ENCODE data around the gene SCAMP5.

SCAMP5 gene

GRCh38 chr15:74995182-74995778 is at the start of gene SCAMP5:
Gene SCAMP5, plus strand, starts transcription at chr15:74995563. Its CDS starts 16,277 bp downstream, at chr15:75011840.
- Mint-ChIP-seq H3K36me3 (ENCODE audit: low read depth) (no peaks in the 10 kb centered on the region), H3K4me1 (ENCODE audit: low read depth) (peaks cover 23% of the 10 kb centered on the region), H3K27me3 (peaks cover 45% of the 10 kb centered on the region), H3K27ac (no peak within 1 kb of the TSS), H3K9me3 (no peaks in the 10 kb centered on the region), H3K4me3 (peak within 1 kb of the TSS; percentile 53)
- intact Hi-C loops (cut with micrococcal nuclease), result loop anchor here (1.0 kb wide), 1 partner anchor 28 kb away; the partner anchor contains the start of gene PPCDC

GRCh38 chr15:74950078-74950908 is 45.1 kb upstream of the SCAMP5 start:
- intact Hi-C loops (cut with micrococcal nuclease), result loop anchor here (5.0 to 10.0 kb wide), 3 partner anchors 75 to 313 kb away; partner anchors contain the start of gene PPCDC
- no peak overlapping the region for H3K27ac Mint-ChIP-seq
- peaks cover 21% of the 10 kb centered on the region for H3K4me1 Mint-ChIP-seq (ENCODE audit: low read depth)
- peaks cover 6% of the 10 kb centered on the region for H3K27me3 Mint-ChIP-seq
- no peaks in the 10 kb centered on the region for H3K36me3 Mint-ChIP-seq (ENCODE audit: low read depth)
- no peak overlapping the region for H3K4me3 Mint-ChIP-seq
- no peaks in the 10 kb centered on the region for H3K9me3 Mint-ChIP-seq

GRCh38 chr15:74951006-74951405 is 44.4 kb upstream of the SCAMP5 start:
- Mint-ChIP-seq H3K27me3 (peaks cover 13% of the 10 kb centered on the region), H3K36me3 (ENCODE audit: low read depth) (no peaks in the 10 kb centered on the region), H3K27ac (no peak overlapping the region)

GRCh38 chr15:74954515-74954914 is 40.8 kb upstream of the SCAMP5 start:
- peak overlapping the region; percentile 74 for H3K4me3 Mint-ChIP-seq
- H3K4me1 Mint-ChIP-seq (ENCODE audit: low read depth), result peaks cover 52% of the 10 kb centered on the region
- peaks cover 40% of the 10 kb centered on the region for H3K27me3 Mint-ChIP-seq
- no peak overlapping the region for H3K27ac Mint-ChIP-seq
- H3K9me3 Mint-ChIP-seq, result no peaks in the 10 kb centered on the region
- intact Hi-C loops (cut with micrococcal nuclease), result loop anchor here (5.0 to 10.0 kb wide), 3 partner anchors 70 to 317 kb away; partner anchors contain the start of gene PPCDC
- H3K36me3 Mint-ChIP-seq (ENCODE audit: low read depth), result no peaks in the 10 kb centered on the region

More at GRCh38 chr15:74951006-74951405, 44.4 kb upstream of the SCAMP5 start:
- Mint-ChIP-seq H3K4me3 (no peak overlapping the region), H3K9me3 (no peaks in the 10 kb centered on the region), H3K4me1 (ENCODE audit: low read depth) (peaks cover 28% of the 10 kb centered on the region)
- intact Hi-C loops (cut with micrococcal nuclease), result loop anchor here (5.0 to 10.0 kb wide), 3 partner anchors 74 to 314 kb away; partner anchors contain the start of gene PPCDC

- Mint-ChIP-seq H3K4me1 (ENCODE audit: low read depth) (peaks cover 54% of the 10 kb centered on the region), H3K4me3 (peak overlapping the region; percentile 74), H3K27me3 (peaks cover 45% of the 10 kb centered on the region), H3K27ac (peak overlapping the region; percentile 71), H3K9me3 (no peaks in the 10 kb centered on the region), H3K36me3 (ENCODE audit: low read depth) (no peaks in the 10 kb centered on the region)
- intact Hi-C loops (cut with micrococcal nuclease), result loop anchor here (10.0 kb wide), 1 partner anchor 70 kb away; the partner anchor contains the start of gene PPCDC
These were observed 40.3 kb upstream of the SCAMP5 start for GRCh38 chr15:74955017-74955416.

GRCh38 chr15:74955796-74956647 is 39.3 kb upstream of the SCAMP5 start:
- Mint-ChIP-seq H3K9me3 (no peaks in the 10 kb centered on the region), H3K4me1 (ENCODE audit: low read depth) (peaks cover 49% of the 10 kb centered on the region), H3K27ac (peak overlapping the region; percentile 71)

GRCh38 chr15:74956648-74957475 is 38.5 kb upstream of the SCAMP5 start, which contains the start of gene RPP25:
Gene RPP25, minus strand, starts transcription at chr15:74956772. Its CDS starts 189 bp downstream, at chr15:74956583.
- Mint-ChIP-seq H3K4me3 (peak within 1 kb of the TSS; percentile 74), H3K27me3 (peaks cover 64% of the 10 kb centered on the region), H3K36me3 (ENCODE audit: low read depth) (no peaks in the 10 kb centered on the region), H3K9me3 (no peaks in the 10 kb centered on the region), H3K4me1 (ENCODE audit: low read depth) (peaks cover 49% of the 10 kb centered on the region), H3K27ac (peak within 1 kb of the TSS; percentile 71)
- intact Hi-C loops (cut with micrococcal nuclease), result loop anchor here (2.0 to 10.0 kb wide), 2 partner anchors 68 to 248 kb away; partner anchors contain the start of gene PPCDC

More at GRCh38 chr15:74955796-74956647, 39.3 kb upstream of the SCAMP5 start:
- Mint-ChIP-seq H3K36me3 (ENCODE audit: low read depth) (no peaks in the 10 kb centered on the region), H3K4me3 (peak overlapping the region; percentile 74), H3K27me3 (peaks cover 55% of the 10 kb centered on the region)
- intact Hi-C loops (cut with micrococcal nuclease), result loop anchor here (2.0 to 10.0 kb wide), 2 partner anchors 69 to 249 kb away; partner anchors contain the start of gene PPCDC

- H3K27ac Mint-ChIP-seq, result peak overlapping the region; percentile 71
- H3K27me3 Mint-ChIP-seq, result peaks cover 71% of the 10 kb centered on the region
- H3K9me3 Mint-ChIP-seq, result no peaks in the 10 kb centered on the region
- H3K36me3 Mint-ChIP-seq (ENCODE audit: low read depth), result no peaks in the 10 kb centered on the region
- H3K4me3 Mint-ChIP-seq, result peak overlapping the region; percentile 74
- peaks cover 49% of the 10 kb centered on the region for H3K4me1 Mint-ChIP-seq (ENCODE audit: low read depth)
- intact Hi-C loops (cut with micrococcal nuclease), result loop anchor here (2.0 to 10.0 kb wide), 2 partner anchors 67 to 247 kb away; partner anchors contain the start of gene PPCDC
These were observed 37.8 kb upstream of the SCAMP5 start for GRCh38 chr15:74957476-74958035.

GRCh38 chr15:74958320-74958907 is 36.9 kb upstream of the SCAMP5 start:
- Mint-ChIP-seq H3K27ac (peak overlapping the region; percentile 71), H3K4me1 (ENCODE audit: low read depth) (peaks cover 49% of the 10 kb centered on the region), H3K27me3 (peaks cover 79% of the 10 kb centered on the region), H3K9me3 (no peaks in the 10 kb centered on the region), H3K36me3 (ENCODE audit: low read depth) (no peaks in the 10 kb centered on the region), H3K4me3 (peak overlapping the region; percentile 74)
- intact Hi-C loops (cut with micrococcal nuclease), result loop anchor here (10.0 kb wide), 1 partner anchor 66 kb away; the partner anchor contains the start of gene PPCDC

GRCh38 chr15:74958908-74959585 is 36.3 kb upstream of the SCAMP5 start:
- no peaks in the 10 kb centered on the region for H3K36me3 Mint-ChIP-seq (ENCODE audit: low read depth)
- peak overlapping the region; percentile 74 for H3K4me3 Mint-ChIP-seq
- H3K27ac Mint-ChIP-seq, result no peak overlapping the region
- peaks cover 84% of the 10 kb centered on the region for H3K27me3 Mint-ChIP-seq
- H3K4me1 Mint-ChIP-seq (ENCODE audit: low read depth), result peaks cover 46% of the 10 kb centered on the region
- H3K9me3 Mint-ChIP-seq, result no peaks in the 10 kb centered on the region
- intact Hi-C loops (cut with micrococcal nuclease), result loop anchor here (10.0 kb wide), 1 partner anchor 66 kb away; the partner anchor contains the start of gene PPCDC

GRCh38 chr15:74959586-74959939 is 35.8 kb upstream of the SCAMP5 start:
- peaks cover 41% of the 10 kb centered on the region for H3K4me1 Mint-ChIP-seq (ENCODE audit: low read depth)
- H3K36me3 Mint-ChIP-seq (ENCODE audit: low read depth), result no peaks in the 10 kb centered on the region
- intact Hi-C loops (cut with micrococcal nuclease), result loop anchor here (10.0 kb wide), 1 partner anchor 65 kb away; the partner anchor contains the start of gene PPCDC
- H3K27ac Mint-ChIP-seq, result no peak overlapping the region
- H3K27me3 Mint-ChIP-seq, result peaks cover 84% of the 10 kb centered on the region
- no peaks in the 10 kb centered on the region for H3K9me3 Mint-ChIP-seq
- no peak overlapping the region for H3K4me3 Mint-ChIP-seq
